ENCODE data around the gene CMIP.

Gene CMIP

DNA sequence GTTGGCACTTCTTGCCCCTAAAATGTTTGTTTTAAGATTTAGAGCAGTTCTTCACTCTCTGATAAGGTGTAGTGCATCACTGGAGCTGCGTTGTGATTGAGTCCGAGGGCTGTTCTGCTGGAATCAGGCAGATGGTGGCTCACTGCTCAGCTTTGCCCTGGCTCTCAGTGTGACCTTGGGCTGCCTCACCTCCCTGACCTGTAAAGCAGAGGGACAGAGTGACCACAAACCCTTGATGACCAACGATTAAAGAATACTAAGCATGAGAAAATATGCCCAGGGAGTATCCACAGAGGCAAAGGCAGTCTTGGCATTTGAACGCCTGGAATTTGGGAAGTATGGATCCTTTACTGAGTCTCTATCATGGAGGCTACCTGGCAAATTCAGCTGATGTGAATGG, 18.1 kb downstream of the CMIP start:
- TF ChIP-seq, protein P1, sequence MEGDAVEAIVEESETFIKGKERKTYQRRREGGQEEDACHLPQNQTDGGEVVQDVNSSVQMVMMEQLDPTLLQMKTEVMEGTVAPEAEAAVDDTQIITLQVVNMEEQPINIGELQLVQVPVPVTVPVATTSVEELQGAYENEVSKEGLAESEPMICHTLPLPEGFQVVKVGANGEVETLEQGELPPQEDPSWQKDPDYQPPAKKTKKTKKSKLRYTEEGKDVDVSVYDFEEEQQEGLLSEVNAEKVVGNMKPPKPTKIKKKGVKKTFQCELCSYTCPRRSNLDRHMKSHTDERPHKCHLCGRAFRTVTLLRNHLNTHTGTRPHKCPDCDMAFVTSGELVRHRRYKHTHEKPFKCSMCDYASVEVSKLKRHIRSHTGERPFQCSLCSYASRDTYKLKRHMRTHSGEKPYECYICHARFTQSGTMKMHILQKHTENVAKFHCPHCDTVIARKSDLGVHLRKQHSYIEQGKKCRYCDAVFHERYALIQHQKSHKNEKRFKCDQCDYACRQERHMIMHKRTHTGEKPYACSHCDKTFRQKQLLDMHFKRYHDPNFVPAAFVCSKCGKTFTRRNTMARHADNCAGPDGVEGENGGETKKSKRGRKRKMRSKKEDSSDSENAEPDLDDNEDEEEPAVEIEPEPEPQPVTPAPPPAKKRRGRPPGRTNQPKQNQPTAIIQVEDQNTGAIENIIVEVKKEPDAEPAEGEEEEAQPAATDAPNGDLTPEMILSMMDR (IDR thresholded peaks at IDR 0.05; ENCODE audit: low read length, missing control alignments) = no peak
- no peak for DNase-seq (ENCODE audit: low read depth)
- H3K4me3 ChIP-seq (replicated peaks; ENCODE audit: low read depth, low read length) = no peak overlapping the region

DNA sequence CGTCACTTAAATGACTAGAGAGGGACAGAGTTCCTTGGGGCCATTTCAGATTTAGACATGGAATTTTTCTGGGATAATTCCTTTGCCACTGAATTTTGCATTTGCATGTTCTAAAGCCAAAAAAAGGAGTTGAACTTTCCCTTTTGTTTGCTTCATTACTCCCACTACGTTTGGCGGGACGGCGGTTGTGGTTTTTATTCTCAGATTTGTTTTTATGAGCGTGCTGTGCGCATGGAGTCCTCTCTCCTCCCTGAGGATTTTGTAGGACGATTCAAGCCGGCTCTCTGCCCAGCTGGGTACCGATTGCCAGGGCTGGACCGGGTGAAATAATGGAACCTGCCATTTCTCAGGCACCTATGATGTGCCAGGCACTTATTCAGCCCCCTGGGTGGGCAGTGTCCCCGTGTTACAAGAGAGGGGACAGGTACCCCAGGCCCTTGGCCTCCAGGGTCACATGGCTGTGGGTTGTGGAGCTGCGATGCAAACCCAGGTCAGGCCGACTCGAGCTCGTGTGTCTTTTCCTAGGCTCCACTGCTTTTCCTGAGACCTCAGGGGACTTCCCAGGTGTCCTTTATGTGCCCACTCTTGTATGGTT, 18.8 kb downstream of the CMIP start:
- H3K4me3 ChIP-seq (replicated peaks; ENCODE audit: low read depth, low read length) = no peak overlapping the region

DNA sequence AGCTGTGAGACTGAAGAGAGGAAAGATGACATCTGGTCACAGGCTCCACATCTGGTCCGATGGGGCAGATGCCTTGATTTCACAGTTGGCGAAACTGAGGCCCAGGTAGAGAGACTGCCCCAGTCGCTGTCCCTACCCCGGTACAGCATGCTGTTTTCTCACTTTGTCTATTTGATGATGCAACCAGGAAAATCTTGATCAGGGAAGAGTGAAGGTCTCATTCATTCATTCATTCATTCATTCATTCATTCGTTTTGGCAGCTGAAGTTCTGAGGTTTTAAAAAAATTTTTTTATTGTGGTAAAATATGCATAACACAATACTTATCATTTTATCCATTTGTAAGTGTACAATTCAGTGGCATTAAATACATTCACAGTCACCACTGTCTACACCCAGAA, 19.7 kb downstream of the CMIP start:
- H3K4me3 ChIP-seq (replicated peaks; ENCODE audit: low read depth, low read length) = no peak overlapping the region
- TF ChIP-seq, protein P1 (IDR thresholded peaks at IDR 0.05; ENCODE audit: low read length, missing control alignments) = no peak
- no peak for DNase-seq (ENCODE audit: low read depth)

More for the DNA sequence above, 18.8 kb downstream of the CMIP start:
- TF ChIP-seq, protein P1 (IDR thresholded peaks at IDR 0.05; ENCODE audit: low read length, missing control alignments) = no peak
- no peak for DNase-seq (ENCODE audit: low read depth)

DNA sequence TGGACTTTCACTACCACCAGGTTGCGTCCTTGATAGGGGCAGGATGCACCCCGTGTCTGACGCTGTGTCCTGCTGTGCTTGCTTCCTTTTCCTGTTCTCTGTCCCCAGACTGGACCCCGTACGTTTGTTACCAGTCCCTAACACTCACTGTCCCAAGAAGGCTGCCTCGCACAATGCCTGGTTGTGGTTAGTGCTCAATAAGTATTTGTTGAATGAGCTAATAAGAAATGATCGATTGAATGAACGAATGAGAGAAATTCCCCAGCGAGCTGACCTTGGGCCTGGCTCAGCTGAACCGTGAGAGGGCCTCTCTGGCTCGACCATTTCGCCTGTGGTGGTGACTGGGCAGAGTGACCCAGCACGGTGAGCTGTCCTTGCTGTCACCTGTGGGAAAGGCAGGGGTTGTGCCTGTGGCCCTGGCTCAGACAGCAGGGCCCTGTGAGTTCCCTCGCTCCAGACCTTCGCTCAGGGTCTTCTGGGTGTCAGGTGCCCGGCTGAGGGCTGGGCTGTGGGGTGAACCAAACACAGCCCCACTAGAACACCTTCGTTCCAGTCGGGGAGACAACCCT, 20.9 kb downstream of the CMIP start:
- TF ChIP-seq, protein P1 (IDR thresholded peaks at IDR 0.05; ENCODE audit: low read length, missing control alignments) = no peak
- DNase-seq (ENCODE audit: low read depth) = no peak

DNA sequence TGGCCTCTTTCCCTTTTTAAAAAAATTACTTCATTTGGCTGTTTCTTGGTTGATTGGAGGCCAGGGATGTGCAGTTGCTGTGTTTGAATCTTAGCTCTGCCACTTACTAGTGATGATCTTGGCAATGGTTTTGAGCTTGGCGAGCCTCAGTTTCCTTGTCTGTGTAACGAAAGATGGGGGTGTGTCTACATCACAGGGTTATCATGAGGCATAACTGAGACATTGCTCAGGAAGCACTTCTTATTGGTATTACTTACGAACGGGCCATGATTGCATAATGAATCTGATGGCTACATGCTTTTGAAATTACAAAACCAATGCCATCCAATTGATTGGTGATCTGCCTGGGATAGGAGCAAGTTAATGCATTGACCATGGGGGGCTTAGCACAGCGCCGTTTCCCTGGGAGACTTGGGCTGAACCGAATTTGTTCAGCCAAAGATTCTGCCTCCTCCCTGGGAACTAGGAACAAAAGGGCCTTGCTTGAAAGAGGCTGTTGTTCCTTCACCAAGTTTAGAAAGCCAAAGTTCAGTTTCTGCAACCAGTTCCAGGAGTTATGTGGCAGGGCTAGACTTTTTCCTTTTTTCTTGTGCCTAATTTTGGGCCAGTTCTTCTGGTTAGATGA, 21.9 kb downstream of the CMIP start:
- no peak for DNase-seq (ENCODE audit: low read depth)
- TF ChIP-seq, protein P1 (IDR thresholded peaks at IDR 0.05; ENCODE audit: low read length, missing control alignments) = no peak
- no peak overlapping the region for H3K4me3 ChIP-seq (replicated peaks; ENCODE audit: low read depth, low read length)

More for the DNA sequence above, 20.9 kb downstream of the CMIP start:
- H3K4me3 ChIP-seq (replicated peaks; ENCODE audit: low read depth, low read length) = no peak overlapping the region

DNA sequence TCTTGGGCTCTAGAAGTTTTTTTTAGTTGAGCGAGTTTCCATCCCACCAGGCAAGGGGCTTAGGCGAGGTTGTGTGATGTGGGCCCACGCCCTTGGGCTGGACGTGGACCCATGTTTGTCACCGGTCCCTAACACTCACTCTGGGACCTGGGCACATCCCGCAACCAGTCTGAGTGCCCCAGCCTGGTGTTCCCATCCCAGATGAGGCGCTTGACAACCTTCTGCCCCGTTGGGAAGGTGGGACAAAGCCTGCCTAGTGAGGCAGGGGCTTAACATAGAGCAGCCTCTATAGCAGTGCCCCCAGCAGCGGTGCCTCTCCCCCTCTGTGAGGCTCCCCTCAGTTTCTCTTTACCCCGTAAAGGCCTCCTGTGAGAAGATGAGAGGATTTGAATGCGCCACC, 22.5 kb downstream of the CMIP start:
- no peak for DNase-seq (ENCODE audit: low read depth)
- no peak overlapping the region for H3K4me3 ChIP-seq (replicated peaks; ENCODE audit: low read depth, low read length)
- TF ChIP-seq, protein P1 (IDR thresholded peaks at IDR 0.05; ENCODE audit: low read length, missing control alignments) = no peak
